NCI-H128 (cell line): Measurements from ENCODE around the gene ZNF491.
"Not testable (repeated sequence)": the region's sequence is repeated elsewhere in the genome, so short reads cannot be mapped to it uniquely, and the experiment has no call there.

Experiments used
- DNase-seq: peaks from one replicate; lab custom pipeline; 2025; ENCODE audit not compliant: unreplicated experiment; lab: John Stamatoyannopoulos, UW

ZNF491 gene

GRCh38 chr19:11798391-11799330 is at the start of gene ZNF491:
Gene ZNF491, plus strand, starts transcription at chr19:11798523. Its CDS starts 7,431 bp downstream, at chr19:11805954.
- DNase-seq: peak; percentile 89

GRCh38 chr19:11749751-11750150 is 48.6 kb upstream of the ZNF491 start:
- no peak for DNase-seq

- no peak for DNase-seq
These were observed 46.0 kb upstream of the ZNF491 start for GRCh38 chr19:11752244-11752736.

GRCh38 chr19:11754663-11755062 is 43.7 kb upstream of the ZNF491 start:
- DNase-seq: no peak

- no peak for DNase-seq
These were observed 41.4 kb upstream of the ZNF491 start for GRCh38 chr19:11756965-11757364.

GRCh38 chr19:11759805-11760204 is 38.5 kb upstream of the ZNF491 start:
- no peak for DNase-seq

- DNase-seq: no peak
These were observed 35.2 kb upstream of the ZNF491 start for GRCh38 chr19:11763117-11763516.

GRCh38 chr19:11763611-11764010 is 34.7 kb upstream of the ZNF491 start:
- no peak for DNase-seq

GRCh38 chr19:11766597-11767591 is 31.4 kb upstream of the ZNF491 start, which contains the start of gene ZNF441:
Gene ZNF441, plus strand, starts transcription at chr19:11767000. Its CDS starts 194 bp downstream, at chr19:11767194.
- DNase-seq: peak; percentile 89

GRCh38 chr19:11767633-11768133 is 30.6 kb upstream of the ZNF491 start:
- DNase-seq: no peak

GRCh38 chr19:11769995-11770394 is 28.3 kb upstream of the ZNF491 start:
- no peak for DNase-seq

- not testable (repeated sequence) for DNase-seq
These were observed 26.8 kb upstream of the ZNF491 start for GRCh38 chr19:11771520-11771919.

- DNase-seq: not testable (repeated sequence)
These were observed 21.7 kb upstream of the ZNF491 start for GRCh38 chr19:11776669-11777068.

- no peak for DNase-seq
These were observed 17.8 kb upstream of the ZNF491 start for GRCh38 chr19:11780431-11781020.

GRCh38 chr19:11781295-11782057 is 16.8 kb upstream of the ZNF491 start:
- DNase-seq: no peak

GRCh38 chr19:11783767-11784166 is 14.6 kb upstream of the ZNF491 start:
- DNase-seq: no peak

GRCh38 chr19:11784356-11784755 is 14.0 kb upstream of the ZNF491 start:
- DNase-seq: no peak

- DNase-seq: no peak
These were observed 10.8 kb upstream of the ZNF491 start for GRCh38 chr19:11787536-11787935.

- DNase-seq: no peak
These were observed 5.4 kb upstream of the ZNF491 start for GRCh38 chr19:11792942-11793341.

GRCh38 chr19:11797491-11797890 is 832 bp upstream of the ZNF491 start:
- peak; percentile 79 for DNase-seq
